GM21526 (cell line): Measurements from ENCODE around the gene TMEM182.

ENCODE experiments used
- ATAC-seq: cut with Tn5 transposase; IDR thresholded peaks from one replicate; pipeline ENCODE4 v1.9.1; 2021; ENCODE audit warnings: moderate library complexity; ENCODE audit not compliant: unreplicated experiment, low FRiP score

The TMEM182 gene

DNA sequence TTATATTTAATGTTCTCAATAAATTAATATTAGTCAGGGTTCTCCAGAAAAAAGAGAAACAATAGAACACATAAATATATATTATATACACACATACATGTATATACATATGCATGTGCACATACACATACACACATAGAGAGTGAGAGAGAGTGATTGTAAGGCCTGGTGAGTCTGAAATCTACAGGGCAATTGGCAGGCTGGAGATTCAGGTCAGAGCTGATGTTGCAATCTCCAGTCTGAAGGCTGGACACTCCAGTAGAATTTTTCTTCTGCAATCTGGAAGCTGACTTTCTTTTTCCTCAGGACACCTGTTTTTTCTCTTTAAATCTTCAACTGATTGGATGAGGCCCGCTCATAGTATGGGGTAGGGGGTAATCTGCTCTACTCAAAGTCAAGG, 3.2 kb downstream of the TMEM182 start:
- no peak for ATAC-seq

DNA sequence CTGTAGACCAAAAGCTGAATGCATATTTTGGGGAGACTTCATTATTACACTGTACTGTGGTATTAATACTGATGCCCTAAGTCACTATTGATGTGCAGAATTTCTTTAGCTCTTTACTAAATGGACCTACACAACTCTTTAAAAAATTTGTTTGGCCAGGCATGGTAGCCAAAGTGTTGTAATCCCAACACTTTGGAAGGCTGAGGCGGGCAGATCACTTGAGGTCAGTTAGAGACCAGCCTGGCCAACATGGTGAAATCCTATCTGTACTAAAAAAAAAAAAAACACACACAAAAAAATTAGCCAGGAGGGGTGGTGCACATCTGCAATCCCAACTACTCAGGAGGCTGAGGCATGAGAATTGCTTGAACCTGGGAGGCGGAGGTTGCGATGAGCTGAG, 6.4 kb downstream of the TMEM182 start:
- ATAC-seq: no peak

DNA sequence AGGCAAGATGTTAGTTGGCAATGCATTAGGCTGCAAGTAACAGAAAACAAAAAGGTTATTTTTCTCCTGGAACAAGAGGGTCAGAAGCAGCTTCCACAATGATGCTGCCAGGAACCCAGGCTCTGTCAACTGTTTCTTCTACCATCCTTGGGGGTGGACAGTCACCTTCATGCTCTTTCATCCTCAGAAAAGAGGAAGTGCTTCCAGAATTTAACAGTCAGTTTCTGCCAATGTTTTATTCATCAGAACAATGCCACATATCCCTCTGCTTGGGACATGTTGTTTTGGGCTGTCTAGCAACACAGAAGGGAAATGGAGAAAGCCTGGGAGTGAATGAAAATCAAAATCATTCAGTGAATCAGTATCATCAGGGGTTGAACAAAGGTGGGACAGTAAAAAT, 7.1 kb downstream of the TMEM182 start:
- ATAC-seq: no peak

DNA sequence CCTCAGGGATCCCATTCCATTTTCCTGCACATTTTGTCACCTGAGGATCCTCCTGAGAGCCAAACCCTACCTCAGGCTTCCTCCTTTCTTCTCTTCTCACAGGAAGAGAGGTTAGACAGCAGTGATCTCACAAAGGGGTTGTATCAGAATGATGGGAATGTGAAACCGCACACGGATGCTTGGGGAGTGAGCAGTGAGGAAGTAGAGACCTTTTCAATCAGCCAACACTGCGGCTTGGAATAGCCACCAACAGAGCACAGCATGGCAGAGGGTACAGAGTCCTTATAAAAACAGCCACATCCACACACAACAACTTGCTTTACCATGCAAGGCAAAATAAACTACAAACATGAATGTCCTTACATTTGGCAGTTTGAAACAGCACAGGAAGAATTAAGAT, 8.7 kb downstream of the TMEM182 start:
- no peak for ATAC-seq

DNA sequence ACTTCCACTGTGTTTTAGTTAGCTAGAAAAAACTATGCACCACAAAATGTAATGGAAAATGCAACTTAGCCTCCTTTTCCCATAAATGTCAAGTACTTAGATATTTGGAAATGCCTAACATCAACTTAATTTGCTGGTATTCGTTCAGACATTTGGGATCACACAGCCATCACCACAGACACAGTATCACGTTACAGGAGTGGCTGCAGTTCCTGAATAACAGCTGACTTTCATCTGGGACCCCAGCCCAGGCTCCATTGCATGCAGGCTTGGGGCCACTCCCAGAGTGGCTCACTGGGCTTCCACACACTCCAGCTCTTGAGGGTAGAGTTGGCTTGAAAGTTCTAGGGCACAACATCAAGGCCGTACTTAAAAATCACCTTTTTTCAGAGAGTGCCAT, 9.3 kb downstream of the TMEM182 start:
- ATAC-seq: no peak

DNA sequence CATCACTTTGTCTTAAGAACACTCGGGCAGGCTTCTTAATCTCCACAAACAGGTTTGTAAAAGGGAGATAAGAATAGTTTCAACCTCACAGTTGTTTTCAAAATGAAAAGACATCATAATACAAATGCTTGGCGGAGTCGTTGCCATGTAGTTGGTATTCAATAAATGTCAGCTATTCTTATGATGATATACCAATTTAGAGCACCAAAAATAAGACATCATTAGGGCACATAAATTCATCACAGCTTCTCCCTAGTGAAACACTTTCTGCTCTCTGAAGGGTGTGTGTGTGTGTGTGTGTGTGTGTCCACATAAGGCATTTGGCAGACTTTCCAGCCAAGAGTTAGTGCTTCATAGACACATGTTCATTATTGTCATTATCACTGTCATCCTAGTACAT, 10.8 kb downstream of the TMEM182 start:
- ATAC-seq: no peak

DNA sequence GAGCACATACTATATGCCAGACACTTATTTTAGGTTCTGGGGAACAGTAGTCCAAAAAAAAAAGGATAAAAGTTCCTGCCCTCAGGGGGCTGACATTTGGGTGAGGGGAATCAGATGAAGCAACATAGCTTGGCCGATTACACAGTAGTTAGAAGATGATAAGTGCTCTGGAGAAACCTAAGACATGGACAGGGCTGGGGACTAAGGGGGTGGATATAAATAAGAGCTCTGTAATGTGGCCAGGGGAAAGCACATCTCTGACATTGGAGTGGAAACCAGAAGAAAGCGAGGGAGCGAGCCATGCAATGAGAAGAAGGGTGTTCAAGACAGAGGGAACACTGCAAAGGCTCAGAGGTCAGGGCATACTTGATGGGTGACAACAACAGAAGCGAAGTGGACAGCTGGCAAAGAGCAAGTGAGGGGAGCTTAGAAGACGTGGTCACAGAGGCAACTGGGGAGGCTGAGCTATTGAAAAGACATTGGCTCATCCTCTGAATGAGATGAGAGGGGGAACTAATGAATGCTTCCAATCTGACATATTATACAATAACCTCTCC, 11.4 kb downstream of the TMEM182 start:
- no peak for ATAC-seq

DNA sequence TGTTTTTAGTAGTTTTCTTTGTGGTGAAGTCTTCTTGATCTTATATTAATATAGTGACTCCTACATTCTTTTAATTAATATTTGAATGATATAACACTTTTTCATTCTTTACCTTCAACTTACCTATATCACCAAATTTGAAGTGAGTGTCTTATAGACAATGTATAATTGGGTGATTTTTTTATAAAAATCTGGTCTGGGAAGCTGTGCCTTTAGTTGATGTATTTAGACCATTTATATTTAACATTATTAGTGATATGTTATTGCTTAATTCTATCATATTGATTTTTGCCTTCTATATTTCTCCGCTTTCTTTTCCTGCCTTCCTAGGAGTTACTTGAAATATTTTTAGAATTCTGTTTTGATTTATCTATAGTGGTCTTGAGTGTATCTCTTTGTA, 16.4 kb downstream of the TMEM182 start:
- ATAC-seq: no peak

DNA sequence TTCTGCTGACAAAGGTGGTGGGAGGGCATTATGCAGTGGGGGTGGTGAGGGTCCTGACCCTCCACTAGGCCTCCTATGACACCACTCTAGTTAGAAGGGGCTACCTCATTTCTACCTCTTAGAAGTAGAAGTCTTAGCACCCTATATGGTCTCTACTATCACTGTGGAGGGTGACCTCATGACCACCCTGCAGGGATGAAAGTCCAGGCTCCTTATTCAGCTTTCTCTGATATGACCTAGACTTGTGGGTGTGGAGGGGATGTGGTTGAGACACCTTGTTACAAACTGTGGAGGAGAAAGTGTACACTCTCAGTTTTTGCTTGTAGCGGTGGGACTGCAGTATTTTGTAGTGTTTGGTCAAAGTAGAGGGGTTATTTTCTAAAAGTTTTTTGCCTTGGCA, 18.6 kb downstream of the TMEM182 start:
- no peak for ATAC-seq

DNA sequence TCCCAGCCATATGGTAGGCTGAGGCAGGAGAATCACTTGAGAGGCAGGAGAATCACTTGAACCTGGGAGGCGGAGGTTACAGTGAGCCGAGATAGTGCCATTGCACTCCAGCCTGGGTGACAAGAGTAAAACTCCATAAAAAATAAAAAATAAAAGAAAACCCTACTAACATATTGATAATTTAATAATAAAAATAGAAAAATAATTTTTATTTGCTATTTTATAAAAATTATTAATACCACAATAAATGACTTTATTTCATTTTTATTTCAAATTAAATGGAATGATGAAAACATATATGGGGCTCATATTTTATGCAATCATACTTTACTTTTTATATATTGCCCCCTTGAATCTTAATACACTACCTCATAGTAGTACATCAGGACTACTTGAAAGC, 20.4 kb downstream of the TMEM182 start:
- no peak for ATAC-seq

DNA sequence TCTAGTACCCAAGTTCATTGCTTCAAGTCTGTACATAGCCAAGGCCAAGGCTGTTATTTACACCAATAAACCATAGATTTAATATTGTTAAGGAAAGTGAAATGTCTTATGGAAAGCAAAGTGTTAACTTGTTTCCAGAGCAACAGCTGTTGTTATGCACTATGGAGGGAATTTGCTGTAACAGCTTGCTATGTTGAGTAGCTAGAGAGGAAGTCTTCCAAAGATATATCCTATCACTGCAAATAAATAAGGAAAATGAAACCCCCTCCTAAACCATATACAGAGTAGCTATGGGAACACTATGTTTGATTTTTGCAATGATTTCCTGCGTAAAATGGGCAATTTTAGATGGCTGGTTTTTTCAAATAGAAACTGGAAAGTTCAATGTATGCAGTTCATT, 21.1 kb downstream of the TMEM182 start:
- no peak for ATAC-seq

DNA sequence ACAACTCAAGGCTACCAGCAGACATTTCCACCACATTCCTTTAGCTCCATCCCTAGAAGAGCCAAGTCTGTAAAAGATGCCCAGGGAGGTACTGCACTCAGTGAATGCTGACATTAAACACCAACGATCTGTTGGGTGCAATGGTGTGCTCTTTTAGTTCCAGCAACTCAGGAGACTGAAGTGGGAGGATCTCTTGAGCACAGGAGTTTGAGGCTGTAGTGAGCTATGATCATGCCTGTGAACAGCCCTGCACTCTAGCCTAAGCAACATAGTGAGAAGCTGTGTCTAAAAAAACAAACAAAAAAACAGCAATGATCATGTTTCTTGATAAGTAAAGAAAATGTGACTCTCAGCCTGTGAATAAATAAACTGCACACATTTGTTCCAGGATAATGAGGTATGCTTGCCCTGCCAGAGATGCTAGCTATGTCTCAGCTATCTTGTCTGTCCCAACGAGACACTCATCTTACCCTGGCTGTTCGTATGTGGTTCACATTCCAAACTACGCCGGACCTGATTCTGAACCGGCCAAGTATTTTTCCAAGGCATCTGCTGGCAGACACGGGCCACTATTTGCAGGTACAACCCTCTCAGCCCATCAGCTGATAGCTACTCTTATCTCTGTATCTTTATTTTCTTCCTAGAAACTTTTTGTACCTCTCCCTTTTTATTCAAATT, 21.8 kb downstream of the TMEM182 start:
- ATAC-seq: no peak

DNA sequence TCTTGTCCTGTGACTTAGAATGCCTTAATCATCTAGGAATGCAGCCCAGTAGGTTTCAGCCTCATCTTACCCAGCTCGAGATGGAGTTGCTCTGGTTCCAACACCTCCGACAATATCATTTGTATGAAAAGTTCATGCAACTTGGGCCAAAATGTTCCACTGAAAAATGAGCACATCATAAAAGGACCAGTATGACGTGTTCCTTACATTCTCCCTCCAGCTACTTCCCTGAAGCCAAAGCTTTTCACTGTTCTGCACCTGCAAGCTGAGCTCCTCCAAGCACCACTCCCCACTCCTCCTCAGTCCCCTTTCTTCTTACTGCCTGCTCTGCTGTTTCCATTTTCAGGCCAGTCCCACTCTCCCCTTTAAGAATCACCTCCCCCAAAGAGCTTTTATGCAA, 23.1 kb downstream of the TMEM182 start:
- ATAC-seq: no peak

DNA sequence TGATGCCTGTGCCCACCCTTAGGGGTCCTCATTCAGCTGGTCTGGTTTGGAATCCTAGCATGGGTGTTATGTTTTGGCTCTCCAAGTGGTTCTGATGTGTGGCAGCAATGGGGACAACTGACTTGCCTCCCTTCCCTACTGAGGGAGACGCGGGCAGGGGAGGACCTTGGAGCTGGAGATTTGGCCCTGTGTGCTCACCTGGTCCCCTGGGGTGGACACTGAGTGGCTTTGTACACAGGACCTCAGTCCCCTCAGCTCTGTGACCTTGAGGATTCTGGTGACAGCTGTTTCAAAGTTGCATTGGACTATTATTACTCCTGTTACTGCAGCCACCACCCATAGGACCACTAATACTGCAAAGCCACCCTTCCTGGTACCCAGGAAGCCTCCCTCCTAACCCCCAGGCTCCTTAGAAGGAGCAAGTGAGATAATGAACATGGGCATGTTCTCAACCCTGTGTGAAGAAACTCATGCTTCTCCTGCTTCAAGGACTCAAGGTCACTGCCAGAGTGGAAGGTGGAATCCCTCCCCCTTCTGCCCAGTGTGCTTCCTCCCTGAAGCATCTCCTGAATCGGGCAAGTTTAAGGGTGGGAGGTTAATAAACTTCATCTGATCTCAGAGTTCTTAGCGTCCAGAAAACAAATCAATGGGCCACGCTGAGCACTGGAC, 26.5 kb downstream of the TMEM182 start:
- ATAC-seq: no peak

DNA sequence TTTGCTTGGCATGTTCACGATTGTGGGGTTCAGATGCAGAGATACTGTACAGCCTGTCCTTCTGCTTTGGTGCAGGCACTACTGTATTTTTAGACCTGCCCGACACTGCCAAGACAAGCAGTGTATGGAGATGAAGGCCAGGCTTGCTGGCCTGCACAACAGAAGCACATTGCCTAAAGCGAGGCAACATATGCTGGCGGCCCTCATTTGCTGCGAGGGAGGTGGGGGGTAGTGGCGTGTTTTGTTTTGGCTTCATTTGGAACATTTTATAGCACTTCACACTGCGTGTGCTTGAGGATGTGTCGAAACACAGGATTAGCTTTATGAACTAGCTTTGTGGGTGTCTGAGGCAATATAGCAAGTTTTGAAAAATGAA, 27.0 kb downstream of the TMEM182 start:
- no peak for ATAC-seq

DNA sequence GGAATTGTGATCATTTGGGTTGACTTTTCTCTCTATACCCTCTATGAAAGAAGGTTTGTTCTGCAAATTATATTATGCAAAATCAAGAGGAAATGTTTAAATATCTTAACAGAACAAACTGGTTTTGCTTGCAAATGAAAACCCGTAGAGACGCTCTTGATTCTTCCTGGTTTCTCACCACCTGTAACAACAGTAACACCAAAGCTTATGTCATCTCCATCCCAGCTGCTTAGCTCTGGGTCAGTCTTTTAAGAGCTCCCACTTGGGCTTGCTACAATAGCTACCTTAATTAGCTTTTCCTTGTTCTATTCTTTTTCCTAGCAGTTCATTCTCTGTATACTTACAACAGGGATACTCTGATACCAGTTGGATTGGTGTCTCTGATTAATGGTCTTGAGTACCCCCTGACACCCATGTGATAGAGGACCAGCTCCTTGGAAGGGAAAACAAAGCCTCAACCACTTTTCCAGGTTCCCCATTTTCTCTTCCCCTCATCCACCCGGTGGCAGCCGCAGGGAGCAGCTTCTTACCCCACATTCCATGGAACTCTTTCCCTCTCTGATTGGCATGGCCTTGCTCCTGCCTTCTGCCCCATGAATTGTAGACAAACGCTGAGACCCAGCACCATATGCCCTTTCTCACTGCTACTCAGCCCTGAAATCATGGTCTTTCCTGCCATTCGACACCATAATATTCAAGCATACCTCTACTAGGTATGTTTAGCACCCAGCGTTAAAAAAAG, 27.7 kb downstream of the TMEM182 start:
- ATAC-seq: no peak

DNA sequence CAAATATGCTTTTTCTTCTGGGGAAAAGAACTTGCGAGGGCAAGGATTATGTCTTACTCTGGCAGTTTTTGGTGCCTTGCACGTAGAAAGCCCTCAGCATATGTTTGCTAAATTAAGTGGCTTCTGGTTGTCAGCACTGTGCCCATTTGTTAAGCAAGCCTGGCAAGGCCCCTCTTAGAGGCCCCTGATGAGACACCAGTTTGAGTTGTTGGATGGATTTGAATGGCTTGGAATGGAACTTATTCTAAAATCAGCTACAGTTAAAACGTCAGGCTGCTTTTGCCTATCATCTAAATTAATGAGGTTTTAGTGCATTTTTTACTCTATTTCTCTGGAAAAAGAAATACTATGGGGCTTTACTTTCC, 28.2 kb downstream of the TMEM182 start:
- no peak for ATAC-seq

DNA sequence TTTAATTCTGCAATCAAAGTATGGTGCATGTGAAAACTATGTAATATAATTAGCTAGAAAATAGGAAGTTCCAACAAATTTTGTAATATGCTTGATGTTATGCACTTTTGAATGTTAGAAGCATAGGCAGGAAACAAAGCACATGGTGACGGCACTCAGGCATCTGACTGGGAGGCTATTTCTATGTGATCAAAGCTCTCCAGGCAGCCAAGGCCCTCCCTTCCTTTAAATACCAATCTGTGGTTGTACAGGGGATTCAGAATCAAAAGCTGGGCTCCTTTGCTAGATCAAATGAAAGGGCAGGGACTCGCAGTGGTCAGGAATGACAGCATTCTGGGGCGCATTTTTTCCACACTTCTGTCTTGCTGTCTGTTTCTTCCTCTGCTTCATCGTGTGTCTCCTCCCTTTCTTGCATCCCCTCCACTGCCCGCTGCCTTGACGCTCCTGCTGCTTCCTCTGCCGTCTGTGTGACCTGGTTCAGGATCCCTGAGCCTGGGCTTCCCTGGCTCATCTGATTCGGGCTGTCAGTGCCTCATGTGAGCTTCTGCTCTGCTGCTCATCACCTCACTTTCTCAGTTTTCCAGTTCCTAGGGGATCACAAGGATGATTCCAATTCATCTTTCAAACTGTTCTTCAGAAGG, 30.9 kb downstream of the TMEM182 start:
- ATAC-seq: no peak

DNA sequence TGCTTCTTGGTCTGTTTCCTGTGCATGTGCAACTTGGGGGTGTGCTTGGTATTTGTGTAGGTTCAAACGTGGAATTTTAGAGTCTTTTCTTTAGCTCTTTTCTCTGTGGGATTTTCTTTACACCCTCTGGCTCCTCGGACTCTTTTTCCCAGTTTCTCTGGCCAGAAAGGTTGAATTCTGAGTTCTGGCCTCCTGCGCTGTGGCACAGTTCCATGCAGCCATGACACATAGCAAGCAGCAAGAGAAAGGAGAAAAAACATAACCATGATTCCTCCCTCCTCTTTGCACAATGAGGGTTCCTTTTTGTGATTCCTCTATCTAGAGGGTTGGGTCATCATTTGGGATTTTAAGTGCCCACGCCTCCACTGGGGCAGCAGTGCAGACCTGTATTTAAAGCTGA, 33.8 kb downstream of the TMEM182 start:
- no peak for ATAC-seq

DNA sequence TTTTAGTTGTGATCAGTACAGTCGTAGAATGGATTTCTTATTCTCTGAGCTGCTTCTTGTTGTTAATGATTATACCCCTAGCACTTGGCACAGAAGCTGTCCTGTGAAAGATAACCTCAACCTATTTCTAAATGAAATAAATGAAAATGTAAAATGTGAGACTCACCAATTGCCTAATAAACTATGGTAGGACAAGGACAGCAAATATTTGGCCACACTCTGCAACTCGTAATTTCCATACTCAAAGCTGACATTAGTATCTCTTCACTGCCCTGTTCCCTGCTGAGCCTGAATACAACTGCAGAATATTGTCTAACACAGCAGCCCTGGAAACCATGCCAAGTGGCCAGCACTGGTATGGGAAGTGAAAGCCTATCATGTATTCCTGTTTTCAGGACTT, 34.5 kb downstream of the TMEM182 start:
- no peak for ATAC-seq

DNA sequence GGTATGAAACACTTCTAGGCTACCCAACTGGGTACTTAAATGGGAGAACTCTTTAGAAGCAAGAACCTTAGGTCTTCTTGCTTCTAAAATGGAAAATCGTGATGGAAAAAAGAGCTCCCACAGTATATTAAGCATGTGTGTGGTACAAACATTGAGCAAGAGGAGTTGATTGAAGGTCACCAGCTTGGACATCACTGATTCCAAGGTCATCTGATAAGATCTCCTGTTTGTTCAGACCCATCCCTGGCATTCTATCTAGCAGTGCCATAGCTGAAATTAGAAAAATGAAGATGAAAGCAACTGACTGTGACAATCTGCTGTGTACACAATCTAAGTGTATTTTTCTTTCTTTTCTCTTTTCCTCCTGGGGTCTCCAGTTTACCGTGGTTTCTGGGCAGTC, 35.7 kb downstream of the TMEM182 start:
- ATAC-seq: no peak
